Measurements from ENCODE around the gene CCDC117. TPM values are rescaled to one million over a fixed set of nuclear protein-coding genes. Genes with fewer than 3 reads are reported as not detected.

Gene CCDC117
- total and polyA plus RNA-seq, 2 donors (not counting 1 experiment from before 2014, with no cell fraction given) = 12.4 to 16.7 TPM

DNA sequence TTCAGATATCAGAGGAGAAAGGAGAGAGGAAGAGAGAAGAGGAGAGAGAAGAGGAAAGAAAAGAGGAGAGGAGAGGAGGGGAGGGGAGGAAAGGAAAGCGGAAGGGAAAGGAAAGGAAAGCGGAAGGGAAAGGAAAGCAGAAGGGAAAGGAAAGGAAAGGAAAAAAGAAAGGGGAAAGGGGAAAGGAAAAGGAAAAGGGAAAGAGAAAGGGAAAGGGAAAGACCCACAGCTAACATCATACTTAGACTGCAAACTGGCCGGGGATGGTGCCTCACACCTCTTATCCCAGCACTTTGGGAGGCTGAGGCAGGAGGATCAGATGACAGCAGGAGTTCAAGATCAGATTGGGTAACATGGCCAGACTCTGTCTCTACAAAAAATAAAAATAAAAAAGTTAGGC is 42.3 kb upstream of the CCDC117 start:
- H3K9ac ChIP-seq (ENCODE audit: insufficient read depth, low read length) = no peak overlapping the region
- H3K36me3 ChIP-seq (ENCODE audit: control insufficient read depth, insufficient read depth, low read length) = no peaks in the 10 kb centered on the region
- H3K4me1 ChIP-seq (ENCODE audit: control insufficient read depth, extremely low read depth, insufficient read depth, low read length) = no peaks in the 10 kb centered on the region
- H3K27ac ChIP-seq (ENCODE audit: insufficient read depth, low read length) = no peak overlapping the region
- H3K4me3 ChIP-seq (replicated peaks in 1 of 4; ENCODE audit: control extremely low read depth in 1 of 4, insufficient read depth in 1 of 4, low read depth in 3 of 4, low read length in 4 of 4) = no peak overlapping the region
- no peak for TF ChIP-seq EZH2 (IDR thresholded peaks at IDR 0.05; ENCODE audit: low read length, missing control alignments)
- TF ChIP-seq CTCF (conservative IDR thresholded peaks at IDR 0.05 in 1 of 2, IDR thresholded peaks at IDR 0.05 in 1 of 2; ENCODE audit: low read depth in 1 of 2, low read length in 2 of 2) = no peak
- no peaks in the 10 kb centered on the region for H3K27me3 ChIP-seq (ENCODE audit: control insufficient read depth, insufficient read depth, low read length)
- no peak overlapping the region for H3K4me2 ChIP-seq (ENCODE audit: extremely low read depth, insufficient read depth, low read length)
- no peak overlapping the region for H2AFZ ChIP-seq (ENCODE audit: low read length)
- no peak for DNase-seq (ENCODE audit: low read depth in 2 of 2)
- no peaks in the 10 kb centered on the region for H4K20me1 ChIP-seq (ENCODE audit: control insufficient read depth, extremely low read depth, insufficient read depth, low read length)
- no peaks in the 10 kb centered on the region for H3K9me3 ChIP-seq (ENCODE audit: control insufficient read depth, insufficient read depth, low read depth, low read length)
- no peaks in the 10 kb centered on the region for H3K79me2 ChIP-seq (ENCODE audit: control insufficient read depth, insufficient read depth, low read length)

- Histone ChIP-seq H3K9me3 (ENCODE audit: control insufficient read depth, insufficient read depth, low read depth, low read length) (no peaks in the 10 kb centered on the region), H3K4me2 (ENCODE audit: extremely low read depth, insufficient read depth, low read length) (no peak overlapping the region), H3K27ac (ENCODE audit: insufficient read depth, low read length) (no peak overlapping the region), H3K27me3 (ENCODE audit: control insufficient read depth, insufficient read depth, low read length) (no peaks in the 10 kb centered on the region), H3K4me1 (ENCODE audit: control insufficient read depth, extremely low read depth, insufficient read depth, low read length) (no peaks in the 10 kb centered on the region), H2AFZ (ENCODE audit: low read length) (no peak overlapping the region), H3K36me3 (ENCODE audit: control insufficient read depth, insufficient read depth, low read length) (no peaks in the 10 kb centered on the region), H3K9ac (ENCODE audit: insufficient read depth, low read length) (no peak overlapping the region), H4K20me1 (ENCODE audit: control insufficient read depth, extremely low read depth, insufficient read depth, low read length) (no peaks in the 10 kb centered on the region), H3K79me2 (ENCODE audit: control insufficient read depth, insufficient read depth, low read length) (peaks cover 2% of the 10 kb centered on the region), H3K4me3 (replicated peaks in 1 of 4; ENCODE audit: control extremely low read depth in 1 of 4, insufficient read depth in 1 of 4, low read depth in 3 of 4, low read length in 4 of 4) (no peak overlapping the region)
- no peak for DNase-seq (ENCODE audit: low read depth in 2 of 2)
- TF ChIP-seq CTCF (conservative IDR thresholded peaks at IDR 0.05 in 1 of 2, IDR thresholded peaks at IDR 0.05 in 1 of 2; ENCODE audit: low read depth in 1 of 2, low read length in 2 of 2) = no peak
- TF ChIP-seq EZH2 (IDR thresholded peaks at IDR 0.05; ENCODE audit: low read length, missing control alignments) = no peak
Measured at GRCh38 chr22:28734393-28734792, 38.1 kb upstream of the CCDC117 start.

- Histone ChIP-seq H2AFZ (ENCODE audit: low read length) (no peak overlapping the region), H3K79me2 (ENCODE audit: control insufficient read depth, insufficient read depth, low read length) (peaks cover 2% of the 10 kb centered on the region), H3K4me2 (ENCODE audit: extremely low read depth, insufficient read depth, low read length) (no peak overlapping the region), H3K9ac (ENCODE audit: insufficient read depth, low read length) (no peak overlapping the region), H3K27me3 (ENCODE audit: control insufficient read depth, insufficient read depth, low read length) (no peaks in the 10 kb centered on the region), H3K27ac (ENCODE audit: insufficient read depth, low read length) (no peak overlapping the region), H3K4me1 (ENCODE audit: control insufficient read depth, extremely low read depth, insufficient read depth, low read length) (no peaks in the 10 kb centered on the region), H3K4me3 (replicated peaks in 1 of 4; ENCODE audit: control extremely low read depth in 1 of 4, insufficient read depth in 1 of 4, low read depth in 3 of 4, low read length in 4 of 4) (no peak overlapping the region), H3K9me3 (ENCODE audit: control insufficient read depth, insufficient read depth, low read depth, low read length) (no peaks in the 10 kb centered on the region), H4K20me1 (ENCODE audit: control insufficient read depth, extremely low read depth, insufficient read depth, low read length) (no peaks in the 10 kb centered on the region), H3K36me3 (ENCODE audit: control insufficient read depth, insufficient read depth, low read length) (no peaks in the 10 kb centered on the region)
- no peak for TF ChIP-seq CTCF (conservative IDR thresholded peaks at IDR 0.05 in 1 of 2, IDR thresholded peaks at IDR 0.05 in 1 of 2; ENCODE audit: low read depth in 1 of 2, low read length in 2 of 2)
- no peak for TF ChIP-seq EZH2 (IDR thresholded peaks at IDR 0.05; ENCODE audit: low read length, missing control alignments)
- no peak for DNase-seq (ENCODE audit: low read depth in 2 of 2)
Measured at GRCh38 chr22:28736301-28737155, 36.0 kb upstream of the CCDC117 start.
